BJ (cell line): Measurements from ENCODE around the gene TRAF3IP1. TPM values are rescaled to one million over a fixed set of nuclear protein-coding genes. Genes with fewer than 3 reads are reported as not detected.

Experiments
- CTCF ChIA-PET: fragments of 350-600 bp; formaldehyde crosslinking; extraction: SDS; loops from one replicate; lab custom pipeline; 2021; ENCODE audit warnings: antibody characterized with exemption, inconsistent platforms; lab: Yijun Ruan, JAX
- POLR2A ChIA-PET: fragments of 300-600 bp; sonication (Branson Sonifier 250); formaldehyde crosslinking; extraction: SDS; loops from one replicate; lab custom pipeline; 2021; ENCODE audit warnings: antibody characterized with exemption; lab: Charles Lee
- DNase-seq: peaks from one replicate; pipeline ENCODE4 v3.0.0-alpha.2; 2011; ENCODE audit warnings: low read depth
- H3K27me3 ChIP-seq: 2 replicates; pipeline ENCODE4 v1.6.0; 2011; ENCODE audit warnings: low read length; ENCODE audit not compliant: control insufficient read depth, insufficient read depth
- H3K36me3 ChIP-seq: 2 replicates; pipeline ENCODE4 v1.5.1; 2011; ENCODE audit warnings: low read length; ENCODE audit not compliant: control insufficient read depth, insufficient read depth
- H3K4me3 ChIP-seq: 2 replicates; pipeline ENCODE4 v1.5.1; 2011; ENCODE audit warnings: low read depth, mild to moderate bottlenecking, control low read depth, low read length
- polyA plus RNA-seq: library from polyadenylated mRNA; depleted of rRNA; stranded (reverse); fragments of >200 nt; gene quantifications from 2 replicates; pipeline ENCODE4 v1.2.3, GENCODE V29; 2011
- TF ChIP-seq, protein P1 (sequence below): IDR thresholded peaks from 2 replicates; pipeline ENCODE4 v1.5.1; 2011; ENCODE audit warnings: low read depth, mild to moderate bottlenecking, control low read depth, inconsistent platforms, low read length, moderate library complexity; ENCODE audit not compliant: insufficient read depth

Gene TRAF3IP1
- polyA plus RNA-seq, 1 experiment, result 5.8 TPM

DNA sequence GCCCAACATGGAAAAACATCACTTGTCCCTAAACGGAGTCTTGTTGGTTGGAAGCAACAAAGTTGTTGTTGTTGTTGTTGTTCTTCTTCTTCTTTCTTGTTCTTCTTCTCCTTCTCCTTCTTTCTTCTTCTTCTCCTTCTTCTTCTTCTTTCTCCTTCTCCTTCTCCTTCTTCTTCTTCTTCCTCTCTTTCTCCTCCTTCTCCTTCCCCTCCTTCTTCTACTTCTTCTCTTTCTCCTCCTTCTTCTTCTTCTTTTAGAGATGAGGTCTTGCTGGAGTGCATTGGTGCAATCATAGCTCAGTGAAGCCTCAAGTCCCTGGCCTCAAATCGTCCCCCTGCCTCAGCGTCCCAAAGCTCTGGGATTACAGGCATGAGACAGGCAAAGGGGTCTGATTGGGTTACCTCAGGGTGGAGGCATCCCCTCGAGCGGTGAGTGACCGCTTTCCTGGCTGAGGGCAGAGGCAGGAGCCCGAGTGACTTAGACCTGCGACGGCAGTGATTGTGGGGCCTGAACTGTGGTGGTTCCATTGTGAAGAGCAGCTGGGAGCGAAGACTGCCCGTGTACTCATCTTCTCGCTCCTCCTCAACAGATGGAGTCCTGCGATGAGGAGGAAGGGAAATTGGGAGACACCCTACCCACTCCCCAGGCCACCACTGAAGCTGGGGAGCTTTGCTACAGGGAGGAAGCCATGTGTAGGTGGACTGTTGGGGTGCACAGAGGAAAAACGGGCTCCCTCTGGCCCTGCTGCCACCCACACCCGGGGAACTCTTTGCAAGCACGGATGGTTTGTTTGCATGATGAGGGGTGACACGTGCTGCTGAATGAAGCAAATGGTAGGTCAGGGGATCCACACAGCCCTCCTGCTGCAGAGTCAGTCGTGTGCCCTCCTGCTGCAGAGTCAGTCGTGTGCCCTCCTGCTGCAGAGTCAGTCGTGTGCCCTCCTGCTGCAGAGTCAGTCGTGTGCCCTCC is 24.9 kb upstream of the TRAF3IP1 start:
- POLR2A ChIA-PET, result no interaction called here
- peaks cover 15% of the 10 kb centered on the region for H3K27me3 ChIP-seq
- CTCF ChIA-PET, result interaction anchor here (0.7 kb wide), 1 partner anchor 610 kb away, joined by 5 read pairs; no protein-coding TSS in a partner anchor
- no peak overlapping the region for H3K4me3 ChIP-seq
- no peak for DNase-seq
- no peaks in the 10 kb centered on the region for H3K36me3 ChIP-seq
- TF ChIP-seq, protein P1, sequence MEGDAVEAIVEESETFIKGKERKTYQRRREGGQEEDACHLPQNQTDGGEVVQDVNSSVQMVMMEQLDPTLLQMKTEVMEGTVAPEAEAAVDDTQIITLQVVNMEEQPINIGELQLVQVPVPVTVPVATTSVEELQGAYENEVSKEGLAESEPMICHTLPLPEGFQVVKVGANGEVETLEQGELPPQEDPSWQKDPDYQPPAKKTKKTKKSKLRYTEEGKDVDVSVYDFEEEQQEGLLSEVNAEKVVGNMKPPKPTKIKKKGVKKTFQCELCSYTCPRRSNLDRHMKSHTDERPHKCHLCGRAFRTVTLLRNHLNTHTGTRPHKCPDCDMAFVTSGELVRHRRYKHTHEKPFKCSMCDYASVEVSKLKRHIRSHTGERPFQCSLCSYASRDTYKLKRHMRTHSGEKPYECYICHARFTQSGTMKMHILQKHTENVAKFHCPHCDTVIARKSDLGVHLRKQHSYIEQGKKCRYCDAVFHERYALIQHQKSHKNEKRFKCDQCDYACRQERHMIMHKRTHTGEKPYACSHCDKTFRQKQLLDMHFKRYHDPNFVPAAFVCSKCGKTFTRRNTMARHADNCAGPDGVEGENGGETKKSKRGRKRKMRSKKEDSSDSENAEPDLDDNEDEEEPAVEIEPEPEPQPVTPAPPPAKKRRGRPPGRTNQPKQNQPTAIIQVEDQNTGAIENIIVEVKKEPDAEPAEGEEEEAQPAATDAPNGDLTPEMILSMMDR, result no peak

DNA sequence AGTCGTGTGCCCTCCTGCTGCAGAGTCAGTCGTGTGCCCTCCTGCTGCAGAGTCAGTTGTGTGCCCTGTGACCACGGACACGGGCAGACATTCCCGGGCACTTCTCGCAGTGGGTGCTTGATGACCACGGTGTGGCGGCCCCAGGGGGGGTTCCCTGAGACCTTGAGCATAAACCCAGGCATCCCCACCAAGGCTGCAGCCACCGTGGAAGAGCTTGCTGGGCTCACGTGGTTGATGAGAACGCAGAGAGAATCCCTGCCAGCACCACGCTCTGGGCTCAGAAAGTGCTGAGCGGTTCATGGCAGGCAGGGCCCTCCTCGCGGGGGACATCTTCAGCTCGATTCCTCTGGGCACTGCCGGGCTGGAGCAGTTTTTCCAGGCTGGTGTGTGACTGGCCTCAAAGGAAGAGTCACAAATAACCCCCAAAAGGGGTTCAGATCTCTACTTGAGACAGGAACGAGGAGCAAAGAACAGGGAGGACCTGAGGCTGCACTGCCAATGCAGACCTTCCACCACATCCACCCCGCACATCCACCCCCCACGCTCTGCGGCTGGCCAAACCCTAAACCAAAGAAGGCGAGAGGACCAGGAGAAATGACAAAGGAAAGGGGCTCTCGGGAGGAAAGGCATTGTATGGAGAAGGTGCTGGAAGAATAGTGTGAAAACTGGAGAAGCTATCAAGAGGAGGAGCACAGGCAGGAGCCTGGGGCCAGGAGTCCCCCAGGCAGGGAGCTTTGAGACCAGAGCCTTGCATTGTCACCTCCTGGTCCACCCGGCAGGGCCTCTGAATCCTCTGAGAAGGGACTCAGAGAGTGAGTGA is 23.5 kb upstream of the TRAF3IP1 start:
- TF ChIP-seq, protein P1, result no peak
- ChIA-PET POLR2A (no interaction called here), CTCF (interaction anchor here (0.7 kb wide), 1 partner anchor 33 kb away, joined by 3 read pairs; no protein-coding TSS in a partner anchor)
- Histone ChIP-seq H3K27me3 (peaks cover 17% of the 10 kb centered on the region), H3K36me3 (no peaks in the 10 kb centered on the region), H3K4me3 (no peak overlapping the region)
- DNase-seq, result no peak

DNA sequence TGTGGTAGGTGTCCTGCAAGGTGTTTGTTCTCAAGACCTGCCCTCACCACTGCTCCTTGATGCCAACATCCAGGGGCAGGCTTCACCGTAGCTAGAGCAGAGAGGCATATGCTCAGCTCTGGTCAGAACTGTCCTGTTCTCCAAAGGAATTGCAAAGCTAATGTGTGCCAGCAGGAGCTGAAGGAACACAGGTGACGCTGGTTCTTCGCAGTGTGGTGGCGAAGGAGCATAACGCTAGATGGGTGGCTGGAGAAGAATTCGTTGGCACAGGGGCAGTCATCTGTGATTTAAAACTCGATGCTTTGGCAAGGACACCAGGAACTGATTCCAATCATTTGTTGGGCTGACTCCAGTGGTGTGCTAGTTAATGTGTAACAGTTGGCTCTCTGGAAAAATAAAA is 20.5 kb upstream of the TRAF3IP1 start:
- no peaks in the 10 kb centered on the region for H3K36me3 ChIP-seq
- peaks cover 17% of the 10 kb centered on the region for H3K27me3 ChIP-seq
- H3K4me3 ChIP-seq, result no peak overlapping the region
- CTCF ChIA-PET, result interaction anchor here (1.0 kb wide), 1 partner anchor 10 kb away, joined by 3 read pairs; no protein-coding TSS in a partner anchor
- POLR2A ChIA-PET, result no interaction called here
- no peak for DNase-seq
- TF ChIP-seq, protein P1, result no peak

DNA sequence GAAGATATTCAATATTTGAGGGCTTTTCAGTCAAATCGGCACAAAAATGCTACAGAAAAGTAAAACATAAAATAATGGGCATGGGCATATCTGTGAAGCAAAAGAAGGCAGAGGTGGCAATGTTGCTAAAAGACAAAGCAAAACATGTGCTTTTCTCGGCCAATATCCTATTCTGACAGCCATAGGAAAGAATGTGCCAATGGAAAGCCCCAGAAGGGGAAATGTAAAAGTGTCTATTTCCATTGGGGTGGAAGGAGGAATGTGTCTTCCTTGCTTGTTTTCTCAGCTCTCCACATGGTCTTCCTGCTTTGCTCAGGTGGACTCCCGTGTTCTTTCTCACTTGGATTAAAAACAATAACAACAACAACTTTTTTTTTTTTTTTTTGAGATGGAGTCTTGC is 18.2 kb upstream of the TRAF3IP1 start:
- H3K27me3 ChIP-seq, result peaks cover 12% of the 10 kb centered on the region
- TF ChIP-seq, protein P1, result no peak
- H3K36me3 ChIP-seq, result no peaks in the 10 kb centered on the region
- DNase-seq, result no peak
- ChIA-PET CTCF (no interaction called here), POLR2A (no interaction called here)
- H3K4me3 ChIP-seq, result no peak overlapping the region

DNA sequence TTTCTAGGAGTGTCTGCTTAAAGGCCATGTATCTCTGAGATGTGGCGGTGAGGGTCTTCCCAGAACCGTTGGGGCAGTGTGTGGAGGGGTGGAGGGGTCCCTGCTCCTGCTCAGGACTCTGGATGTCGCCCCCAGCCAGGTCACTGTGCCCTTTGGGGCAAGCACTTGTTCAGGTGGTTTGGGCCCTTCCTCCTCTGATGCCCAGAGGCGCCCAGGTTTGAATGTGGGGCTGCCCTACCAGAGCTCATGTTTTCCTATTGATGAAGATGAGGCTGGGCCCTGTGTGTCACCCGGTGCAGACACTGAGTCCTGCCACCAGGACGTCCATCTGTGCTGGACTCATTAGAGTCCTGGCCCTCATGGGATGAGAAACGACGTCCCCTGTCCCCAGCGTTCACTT is 17.6 kb upstream of the TRAF3IP1 start:
- peaks cover 6% of the 10 kb centered on the region; the same call in 1 of the 2 replicates for H3K27me3 ChIP-seq
- no peak overlapping the region for H3K4me3 ChIP-seq
- H3K36me3 ChIP-seq, result no peaks in the 10 kb centered on the region
- TF ChIP-seq, protein P1, result no peak
- CTCF ChIA-PET, result no interaction called here
- no peak for DNase-seq
- POLR2A ChIA-PET, result no interaction called here
